H1 (cell line): ENCODE results near the gene DPEP1. TPM values are rescaled to one million over a fixed set of nuclear protein-coding genes. Genes with fewer than 3 reads are reported as not detected.
A peak's percentile ranks its signal among the peaks of the same experiment; 100 is the strongest.

Experiments
- CTCF ChIA-PET: fragments of 300-600 bp; sonication (Branson Sonifier 250); formaldehyde crosslinking; loops from one replicate; lab custom pipeline; 2021; ENCODE audit not compliant: partially characterized antibody; lab: Charles Lee
- POLR2A ChIA-PET: fragments of 300-600 bp; sonication (Branson Sonifier 250); formaldehyde crosslinking; loops from one replicate; lab custom pipeline; 2021; ENCODE audit warnings: inconsistent platforms; ENCODE audit not compliant: partially characterized antibody; lab: Charles Lee
- DNase-seq, 2 experiments: peaks; one replicate each; pipeline versions ENCODE4 v3.0.0 to v3.0.0-alpha.2; 2010 to 2022; ENCODE audit warnings: low spot score in 2 of 2, low read depth in 1 of 2, mixed read lengths in 1 of 2
- FAIRE-seq: peaks from 2 replicates; lab custom pipeline; 2011; peaks lifted over from hg19 to GRCh38; lab: Jason Lieb, UNC
- H2AFZ ChIP-seq: 2 replicates; pipeline ENCODE4 v1.8.1; 2012; ENCODE audit warnings: low read length, inconsistent platforms
- H2AK5ac ChIP-seq: 2 replicates; pipeline ENCODE4 v1.6.1; 2013; ENCODE audit warnings: low read depth, low read length
- H2BK120ac ChIP-seq: replicated peaks from 2 replicates; pipeline ENCODE3; 2013; ENCODE audit warnings: low read depth, low read length, inconsistent platforms
- H2BK12ac ChIP-seq: 2 replicates; pipeline ENCODE4 v1.6.1; 2013; ENCODE audit warnings: low read depth, low read length
- H2BK15ac ChIP-seq: 2 replicates; pipeline ENCODE4 v1.6.1; 2013; ENCODE audit warnings: low read length
- H2BK20ac ChIP-seq: 2 replicates; pipeline ENCODE4 v1.6.1; 2013; ENCODE audit warnings: low read length
- H2BK5ac ChIP-seq: 2 replicates; pipeline ENCODE4 v1.6.1; 2013; ENCODE audit warnings: low read depth, low read length
- H3K14ac ChIP-seq: 2 replicates; pipeline ENCODE4 v1.6.1; 2013; ENCODE audit warnings: inconsistent platforms; ENCODE audit not compliant: insufficient read length
- H3K18ac ChIP-seq: 2 replicates; pipeline ENCODE4 v1.6.1; 2013; ENCODE audit warnings: low read length; ENCODE audit errors: extremely low read depth
- H3K23ac ChIP-seq: 2 replicates; pipeline ENCODE4 v1.6.1; 2013; ENCODE audit warnings: inconsistent platforms; ENCODE audit not compliant: insufficient read length
- H3K23me2 ChIP-seq: 2 replicates; pipeline ENCODE4 v1.6.1; 2013; ENCODE audit warnings: low read depth, low read length
- H3K27ac ChIP-seq: 2 replicates; pipeline ENCODE4 v1.6.1; 2011; ENCODE audit warnings: low read depth, low read length, inconsistent platforms
- H3K27me3 ChIP-seq, 4 experiments: replicated peaks in 1 of 4; 1 replicate in 1 of 4; 2 replicates in 3 of 4; pipeline versions ENCODE4 v1.6.1 to v1.8.1; 2011 to 2013; ENCODE audit warnings: low read length in 3 of 4, mild to moderate bottlenecking in 3 of 4, inconsistent platforms in 2 of 4, mixed read lengths in 2 of 4, moderate library complexity in 1 of 4; ENCODE audit not compliant: control insufficient read depth in 3 of 4, insufficient read depth in 3 of 4; ENCODE audit errors: extremely low read depth in 1 of 4
- H3K36me3 ChIP-seq, 4 experiments: 2 replicates each; pipeline versions ENCODE4 v1.6.1 to v1.8.1; 2011 to 2013; ENCODE audit warnings: mild to moderate bottlenecking in 4 of 4, low read length in 3 of 4, moderate library complexity in 2 of 4, control low read depth in 1 of 4, inconsistent platforms in 1 of 4; ENCODE audit not compliant: insufficient read depth in 4 of 4, control insufficient read depth in 2 of 4
- H3K4ac ChIP-seq: replicated peaks from 2 replicates; pipeline ENCODE3; 2013; ENCODE audit warnings: low read length, low read depth, mixed read lengths, inconsistent platforms; ENCODE audit not compliant: insufficient read length
- H3K4me1 ChIP-seq, 4 experiments: replicated peaks in 1 of 4; 1 replicate in 1 of 4; 2 replicates in 3 of 4; pipeline versions ENCODE4 v1.6.1 to v1.8.1; 2011 to 2013; ENCODE audit warnings: low read length in 3 of 4, inconsistent platforms in 2 of 4, mixed read lengths in 1 of 4; ENCODE audit not compliant: insufficient read depth in 4 of 4, control insufficient read depth in 3 of 4
- H3K4me2 ChIP-seq, 2 experiments: 2 replicates each; pipeline versions ENCODE4 v1.6.1 to v1.8.1; 2011 to 2013; ENCODE audit warnings: low read depth in 2 of 2, low read length in 2 of 2, control low read depth in 1 of 2, inconsistent platforms in 1 of 2, mild to moderate bottlenecking in 1 of 2; ENCODE audit not compliant: insufficient read depth in 1 of 2
- H3K4me3 ChIP-seq, 4 experiments: fragments of 200-600, 300-600 bp in 1 of 4; sonication (generic), shearing (Covaris generic), sonication (Bioruptor Twin) in 1 of 4; 2 replicates each; pipeline versions ENCODE4 v1.5.1 to v1.8.1; 2011 to 2016; ENCODE audit warnings: low read length in 4 of 4, low read depth in 3 of 4, control low read depth in 2 of 4, inconsistent platforms in 2 of 4, mild to moderate bottlenecking in 2 of 4, mixed read lengths in 1 of 4, moderate library complexity in 1 of 4; ENCODE audit not compliant: insufficient read depth in 2 of 4; ENCODE audit errors: extremely low read depth in 1 of 4
- H3K56ac ChIP-seq: replicated peaks from 2 replicates; pipeline ENCODE3; 2013; ENCODE audit warnings: low read depth, mild to moderate bottlenecking, mixed read lengths, low read length, inconsistent platforms; ENCODE audit not compliant: insufficient read length
- H3K79me1 ChIP-seq: 2 replicates; pipeline ENCODE4 v1.6.1; 2013; ENCODE audit warnings: low read depth, low read length, control low read depth
- H3K79me2 ChIP-seq, 2 experiments: 2 replicates each; pipeline versions ENCODE4 v1.6.1 to v1.8.1; 2012 to 2013; ENCODE audit warnings: low read length in 2 of 2, mild to moderate bottlenecking in 2 of 2, inconsistent platforms in 1 of 2; ENCODE audit not compliant: insufficient read depth in 2 of 2, control insufficient read depth in 1 of 2
- H3K9ac ChIP-seq, 4 experiments: replicated peaks in 1 of 4; 1 replicate in 1 of 4; 2 replicates in 3 of 4; pipeline versions ENCODE4 v1.6.1 to v1.8.1; 2011 to 2013; ENCODE audit warnings: low read depth in 3 of 4, low read length in 3 of 4, control low read depth in 2 of 4, mild to moderate bottlenecking in 2 of 4, moderate library complexity in 2 of 4, inconsistent platforms in 1 of 4; ENCODE audit errors: extremely low read depth in 1 of 4
- H3K9me3 ChIP-seq, 2 experiments: 2 replicates each; pipeline versions ENCODE4 v1.6.1 to v1.8.1; 2012 to 2013; ENCODE audit warnings: mild to moderate bottlenecking in 2 of 2, moderate library complexity in 2 of 2, control low read depth in 1 of 2, inconsistent platforms in 1 of 2, low read depth in 1 of 2, low read length in 1 of 2, mixed read lengths in 1 of 2; ENCODE audit not compliant: insufficient read depth in 2 of 2
- H4K20me1 ChIP-seq, 2 experiments: replicated peaks in 1 of 2; 2 replicates each; pipeline versions ENCODE3 to v1.8.1; 2011 to 2013; ENCODE audit warnings: inconsistent platforms in 2 of 2, low read length in 2 of 2, mild to moderate bottlenecking in 1 of 2; ENCODE audit not compliant: insufficient read depth in 2 of 2, control insufficient read depth in 1 of 2
- H4K5ac ChIP-seq: 2 replicates; pipeline ENCODE4 v1.6.1; 2013; ENCODE audit warnings: low read length, low read depth, mixed read lengths, inconsistent platforms; ENCODE audit not compliant: insufficient read length
- H4K8ac ChIP-seq: 2 replicates; pipeline ENCODE4 v1.8.0; 2013; ENCODE audit warnings: mild to moderate bottlenecking, moderate library complexity, low read length, inconsistent platforms; ENCODE audit not compliant: insufficient read depth; ENCODE audit errors: extremely low read depth
- H4K91ac ChIP-seq: replicated peaks from 2 replicates; pipeline ENCODE3; 2013; ENCODE audit warnings: low read length, mixed read lengths, inconsistent platforms; ENCODE audit not compliant: insufficient read length
- ATF2 ChIP-seq: IDR thresholded peaks from 2 replicates; pipeline ENCODE4 v1.6.1; 2012; ENCODE audit warnings: low read length, inconsistent platforms
- BRCA1 ChIP-seq: IDR thresholded peaks from 2 replicates; pipeline ENCODE4 v1.6.1; 2012; ENCODE audit warnings: low read depth, low read length, improper control_type of control experiment
- CBX5 ChIP-seq: fragments of 300-800, 300-1000 bp; sonication (generic); IDR thresholded peaks from 2 replicates; pipeline ENCODE4 v1.7.1; 2016; ENCODE audit warnings: antibody characterized with exemption, low read length, low read depth
- E2F6 ChIP-seq: IDR thresholded peaks from 2 replicates; pipeline ENCODE4 v1.6.1; 2012; ENCODE audit warnings: inconsistent platforms
- JUND ChIP-seq: IDR thresholded peaks from 2 replicates; pipeline ENCODE4 v1.6.1; 2011; ENCODE audit warnings: mild to moderate bottlenecking, improper control_type of control experiment, low read length
- MAX ChIP-seq: IDR thresholded peaks from 2 replicates; pipeline ENCODE4 v1.6.1; 2012; ENCODE audit warnings: inconsistent platforms
- NRF1 ChIP-seq: IDR thresholded peaks from 2 replicates; pipeline ENCODE4 v1.6.1; 2011; ENCODE audit warnings: mild to moderate bottlenecking, low read depth, low read length, improper control_type of control experiment
- SP2 ChIP-seq: IDR thresholded peaks from 2 replicates; pipeline ENCODE4 v1.6.1; 2012; ENCODE audit warnings: mild to moderate bottlenecking, low read length, inconsistent platforms
- TBP ChIP-seq: IDR thresholded peaks from 2 replicates; pipeline ENCODE4 v1.6.1; 2011; ENCODE audit warnings: low read depth, low read length, improper control_type of control experiment
- TCF12 ChIP-seq: IDR thresholded peaks from 2 replicates; pipeline ENCODE4 v1.6.1; 2011; ENCODE audit warnings: low read depth, mild to moderate bottlenecking, low read length
- YY1 ChIP-seq: IDR thresholded peaks from 2 replicates; pipeline ENCODE4 v1.6.1; 2011; ENCODE audit warnings: low read depth, mild to moderate bottlenecking, low read length
- WGBS, 2 experiments: shearing (Covaris generic) in 1 of 2; methylation state at CpG; one replicate each; pipeline versions ENCODE4 v1.1.6 to v1.1.7; 2013 to 2015; ENCODE audit warnings: low lambda C conversion rate in 2 of 2, mixed read lengths in 2 of 2, inconsistent platforms in 1 of 2, low coverage in 1 of 2, missing lambda C conversion rate in 1 of 2; ENCODE audit not compliant: insufficient replicate concordance in 2 of 2, insufficient coverage in 1 of 2, insufficient read length in 1 of 2; ENCODE audit errors: extremely low coverage in 1 of 2, missing lambda C conversion rate in 1 of 2; 5-methylcytosine and 5-hydroxymethylcytosine counted together
- polyA plus RNA-seq, 7 experiments: library from polyadenylated mRNA; depleted of rRNA in 3 of 7; stranded (reverse) in 5 of 7; unstranded in 2 of 7; fragments of >200 nt in 5 of 7; fragments of 200-250 nt in 2 of 7; gene quantifications; 1 replicate in 5 of 7; 2 replicates in 1 of 7; 4 replicates in 1 of 7; pipeline versions ENCODE4 v1.2.1 to v1.2.3, GENCODE V29; 2011 to 2013; ENCODE audit warnings: missing spikeins in 2 of 7, mixed read lengths in 2 of 7
- total RNA-seq: library from RNA; stranded (reverse); fragmentation: NEBNext Ultra II Directional; extraction: Animal tissue kit (Norgen Biotek cat#: 25700); gene quantifications from 2 replicates; pipeline ENCODE4 v1.2.1, GENCODE V29; 2021

The DPEP1 gene
- total and polyA plus RNA-seq, 2 of the 8 experiments (the other 6 are each of a cell fraction or from before 2014, with no cell fraction given): 2.8 to 3.1 TPM

GRCh38 chr16:89596957-89597649 lies 16.3 kb upstream of the DPEP1 start:
- no peaks in the 10 kb centered on the region for H3K36me3 ChIP-seq
- WGBS, 2 experiments: 88% methylated on average over 15 of the region's 19 CpGs; no CpG with 5 or more reads in 1 of the 2 experiments
- CTCF ChIA-PET: no interaction called here
- TF ChIP-seq YY1: no peak
- no peak for TF ChIP-seq E2F6
- TF ChIP-seq MAX: no peak
- no peak for TF ChIP-seq BRCA1
- TF ChIP-seq CBX5: no peak
- TF ChIP-seq SP2: no peak
- TF ChIP-seq TBP: no peak
- TF ChIP-seq TCF12: no peak
- no peak for TF ChIP-seq JUND
- no peak for TF ChIP-seq ATF2
- TF ChIP-seq NRF1: no peak

More at GRCh38 chr16:89596957-89597649, 16.3 kb upstream of the DPEP1 start:
- H3K9me3 ChIP-seq: no peaks in the 10 kb centered on the region
- no peak overlapping the region for H2BK20ac ChIP-seq
- no peak overlapping the region for H2BK12ac ChIP-seq
- H3K4me1 ChIP-seq: peaks cover 0 to 4% (median 3%) of the 10 kb centered on the region in 4 experiments; a peak in 5 of 7 replicates
- H3K4me2 ChIP-seq: no peak overlapping the region
- H2BK5ac ChIP-seq: no peak overlapping the region
- no peak overlapping the region for H3K56ac ChIP-seq
- no peak overlapping the region for H2AK5ac ChIP-seq
- no peak overlapping the region for H2BK15ac ChIP-seq
- no peak overlapping the region for H3K27ac ChIP-seq
- DNase-seq: peak in 1 of 2 experiments; percentile 49
- FAIRE-seq: no peak
- H3K14ac ChIP-seq: no peak overlapping the region
- no peak overlapping the region for H3K23ac ChIP-seq
- no peak overlapping the region for H2AFZ ChIP-seq
- no peak overlapping the region for H3K9ac ChIP-seq
- no peaks in the 10 kb centered on the region; the same call in 1 of the 2 replicates for H3K23me2 ChIP-seq
- H3K79me2 ChIP-seq: no peaks in the 10 kb centered on the region
- H3K4ac ChIP-seq: no peak overlapping the region
- H3K27me3 ChIP-seq: no peaks in the 10 kb centered on the region
- POLR2A ChIA-PET: interaction anchor here (0.9 to 2.5 kb wide), 6 partner anchors 9 to 325 kb away, joined by 3 to 8 read pairs (median 4); partner anchors contain the start of gene DPEP1
- no peak overlapping the region for H2BK120ac ChIP-seq
- H3K4me3 ChIP-seq: no peak overlapping the region
- no peak overlapping the region for H4K5ac ChIP-seq
- H4K20me1 ChIP-seq: peaks cover 0 to 7% of the 10 kb centered on the region in 2 experiments
- H3K18ac ChIP-seq: no peak overlapping the region
- no peak overlapping the region for H4K91ac ChIP-seq
- no peak overlapping the region for H4K8ac ChIP-seq
- no peaks in the 10 kb centered on the region for H3K79me1 ChIP-seq
